HG03439 (cell line): ENCODE measurements around the gene HGF.

Source experiments
- ATAC-seq: cut with Tn5 transposase; IDR thresholded peaks from one replicate; pipeline ENCODE4 v1.9.1; 2021; ENCODE audit warnings: mild to moderate bottlenecking, moderate library complexity; ENCODE audit not compliant: unreplicated experiment

Gene HGF

GRCh38 chr7:81776948-81777630, 7.2 kb upstream of the HGF start:
- no peak for ATAC-seq

GRCh38 chr7:81776161-81776560, 6.3 kb upstream of the HGF start:
- ATAC-seq, result no peak

- ATAC-seq, result no peak
Measured at GRCh38 chr7:81775560-81775959, 5.7 kb upstream of the HGF start.

- no peak for ATAC-seq
Measured at GRCh38 chr7:81774551-81774950, 4.7 kb upstream of the HGF start.

- ATAC-seq, result no peak
Measured at GRCh38 chr7:81770728-81771223, 929 bp upstream of the HGF start.

GRCh38 chr7:81768951-81769778, 682 bp downstream of the HGF start:
- ATAC-seq, result no peak

- ATAC-seq, result no peak
Measured at GRCh38 chr7:81767926-81768325, 1.9 kb downstream of the HGF start.

- ATAC-seq, result no peak
Measured at GRCh38 chr7:81761821-81762220, 8.0 kb downstream of the HGF start.

GRCh38 chr7:81761031-81761430, 8.8 kb downstream of the HGF start:
- ATAC-seq, result no peak

- no peak for ATAC-seq
Measured at GRCh38 chr7:81754918-81755696, 14.7 kb downstream of the HGF start.

GRCh38 chr7:81753392-81753791, 16.5 kb downstream of the HGF start:
- ATAC-seq, result no peak

GRCh38 chr7:81752318-81752714, 17.5 kb downstream of the HGF start:
- no peak for ATAC-seq

GRCh38 chr7:81751619-81752317, 18.1 kb downstream of the HGF start:
- no peak for ATAC-seq

- no peak for ATAC-seq
Measured at GRCh38 chr7:81745637-81746036, 24.2 kb downstream of the HGF start.

GRCh38 chr7:81744389-81744788, 25.5 kb downstream of the HGF start:
- no peak for ATAC-seq

GRCh38 chr7:81743665-81744064, 26.2 kb downstream of the HGF start:
- no peak for ATAC-seq

GRCh38 chr7:81743201-81743600, 26.6 kb downstream of the HGF start:
- ATAC-seq, result no peak

- no peak for ATAC-seq
Measured at GRCh38 chr7:81740403-81740802, 29.4 kb downstream of the HGF start.

- no peak for ATAC-seq
Measured at GRCh38 chr7:81736091-81736490, 33.8 kb downstream of the HGF start.

GRCh38 chr7:81725812-81726127, 44.1 kb downstream of the HGF start:
- ATAC-seq, result no peak
